ENCODE measurements around the gene LIN54.
"Not testable (repeated sequence)": the region's sequence is repeated elsewhere in the genome, so short reads cannot be mapped to it uniquely, and the experiment has no call there.

The LIN54 gene

GRCh38 chr4:83003044-83003791, 7.4 kb downstream of the LIN54 start:
- H3K4me1 ChIP-seq (ENCODE audit: control insufficient read depth, insufficient read depth, low read length); H3K9me3 ChIP-seq (ENCODE audit: control insufficient read depth, low read length); H3K4me3 ChIP-seq (ENCODE audit: low read length); H3K9ac ChIP-seq (ENCODE audit: low read length); H3K27me3 ChIP-seq (ENCODE audit: control insufficient read depth, insufficient read depth, low read length); H3K36me3 ChIP-seq (ENCODE audit: control insufficient read depth, insufficient read depth, low read length): not testable (repeated sequence)

- Histone ChIP-seq H3K9ac (ENCODE audit: low read length) (no peak overlapping the region), H3K27me3 (ENCODE audit: control insufficient read depth, insufficient read depth, low read length) (no peaks in the 10 kb centered on the region), H3K4me3 (ENCODE audit: low read length) (no peak overlapping the region), H3K36me3 (ENCODE audit: control insufficient read depth, insufficient read depth, low read length) (no peaks in the 10 kb centered on the region), H3K4me1 (ENCODE audit: control insufficient read depth, insufficient read depth, low read length) (no peaks in the 10 kb centered on the region), H3K9me3 (ENCODE audit: control insufficient read depth, low read length) (no peaks in the 10 kb centered on the region)
These were observed 8.3 kb downstream of the LIN54 start for GRCh38 chr4:83002329-83002728.

DNA sequence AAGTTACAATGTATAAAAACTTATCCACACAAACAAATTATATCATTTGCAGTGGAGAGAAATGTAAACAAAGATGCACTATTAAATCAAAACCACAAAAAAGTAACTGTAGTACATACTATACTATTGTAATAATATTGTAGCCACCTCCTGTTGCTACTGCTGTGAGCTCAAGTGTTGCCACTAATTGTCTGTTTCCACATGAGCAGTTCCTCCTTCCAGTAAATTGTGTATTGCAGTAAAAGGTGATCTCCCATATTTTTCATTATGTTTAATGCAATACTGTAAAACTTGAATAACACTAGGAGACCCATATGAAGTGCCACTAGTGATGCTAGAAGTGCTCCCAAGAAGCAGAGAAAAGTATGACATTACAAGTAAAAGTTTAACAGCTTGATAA, 11.7 kb downstream of the LIN54 start:
- Histone ChIP-seq H3K27me3 (ENCODE audit: control insufficient read depth, insufficient read depth, low read length) (no peaks in the 10 kb centered on the region), H3K4me3 (ENCODE audit: low read length) (no peak overlapping the region), H3K9me3 (ENCODE audit: control insufficient read depth, low read length) (no peaks in the 10 kb centered on the region), H3K9ac (ENCODE audit: low read length) (no peak overlapping the region), H3K36me3 (ENCODE audit: control insufficient read depth, insufficient read depth, low read length) (no peaks in the 10 kb centered on the region), H3K4me1 (ENCODE audit: control insufficient read depth, insufficient read depth, low read length) (no peaks in the 10 kb centered on the region)

DNA sequence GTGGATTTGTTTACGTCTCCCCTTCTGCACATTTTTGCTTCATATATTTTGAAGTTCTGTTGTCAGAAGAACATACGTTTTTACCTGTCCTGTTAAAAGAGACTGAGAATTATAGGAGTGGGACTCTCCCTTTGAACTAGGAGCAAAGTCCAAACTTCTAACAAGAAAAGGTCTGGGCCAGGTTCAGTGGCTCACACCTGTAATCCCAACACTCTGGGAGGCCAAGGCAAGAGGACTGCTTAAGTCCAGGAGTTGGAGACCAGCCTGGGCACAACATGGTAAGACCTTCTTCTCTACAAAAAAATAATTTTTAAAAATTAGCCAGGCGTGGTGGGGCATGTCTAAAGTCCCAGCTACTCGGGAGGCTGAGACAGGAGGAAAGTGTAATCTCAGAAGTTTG, 15.8 kb downstream of the LIN54 start:
- Histone ChIP-seq H3K9me3 (ENCODE audit: control insufficient read depth, low read length) (no peaks in the 10 kb centered on the region), H3K9ac (ENCODE audit: low read length) (no peak overlapping the region), H3K27me3 (ENCODE audit: control insufficient read depth, insufficient read depth, low read length) (no peaks in the 10 kb centered on the region), H3K4me1 (ENCODE audit: control insufficient read depth, insufficient read depth, low read length) (peaks cover 3% of the 10 kb centered on the region), H3K36me3 (ENCODE audit: control insufficient read depth, insufficient read depth, low read length) (no peaks in the 10 kb centered on the region), H3K4me3 (ENCODE audit: low read length) (no peak overlapping the region)

DNA sequence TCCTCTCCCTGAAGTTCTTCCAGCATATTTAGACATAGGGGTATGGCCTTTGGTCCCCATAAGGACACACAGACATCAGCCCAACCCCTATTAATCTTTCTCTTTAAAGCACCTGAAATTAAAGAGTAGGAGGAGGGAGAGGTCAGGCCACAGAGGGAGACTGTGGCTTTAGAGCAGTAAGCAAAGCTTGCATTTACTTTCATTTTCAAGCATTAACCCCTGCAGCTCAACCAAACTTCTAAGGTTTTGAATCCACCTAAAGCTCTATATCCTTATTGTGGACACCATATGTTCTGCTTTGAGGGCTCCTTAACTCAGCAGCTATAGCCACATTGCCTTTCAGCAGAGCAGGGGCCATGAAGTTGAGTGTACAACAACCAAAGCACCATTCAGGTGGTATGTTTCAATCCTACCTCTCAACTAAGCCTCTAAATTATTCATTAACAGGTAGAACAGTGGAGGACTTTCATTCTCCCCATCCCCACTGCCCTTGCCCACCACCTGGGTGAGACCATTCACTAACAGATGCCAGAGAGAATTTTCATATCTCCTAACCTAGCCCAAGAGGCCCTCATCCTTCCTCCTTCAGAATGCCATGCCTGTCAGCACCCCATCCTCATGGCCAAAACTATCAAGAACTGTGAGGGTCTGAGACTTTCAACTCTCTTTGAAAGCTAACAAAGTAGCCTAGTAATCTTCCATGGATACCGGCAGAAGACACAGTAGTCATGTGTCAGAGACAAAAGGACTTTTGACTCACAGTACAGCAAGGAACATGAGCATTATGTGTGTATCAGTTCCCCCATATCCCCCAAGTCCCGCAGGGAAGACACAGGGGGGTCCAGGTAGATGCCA, 20.8 kb downstream of the LIN54 start:
- Histone ChIP-seq H3K9ac (ENCODE audit: low read length) (peak overlapping the region; percentile 36), H3K27me3 (ENCODE audit: control insufficient read depth, insufficient read depth, low read length) (no peaks in the 10 kb centered on the region), H3K36me3 (ENCODE audit: control insufficient read depth, insufficient read depth, low read length) (no peaks in the 10 kb centered on the region), H3K9me3 (ENCODE audit: control insufficient read depth, low read length) (no peaks in the 10 kb centered on the region), H3K4me1 (ENCODE audit: control insufficient read depth, insufficient read depth, low read length) (peaks cover 8% of the 10 kb centered on the region), H3K4me3 (ENCODE audit: low read length) (no peak overlapping the region)

DNA sequence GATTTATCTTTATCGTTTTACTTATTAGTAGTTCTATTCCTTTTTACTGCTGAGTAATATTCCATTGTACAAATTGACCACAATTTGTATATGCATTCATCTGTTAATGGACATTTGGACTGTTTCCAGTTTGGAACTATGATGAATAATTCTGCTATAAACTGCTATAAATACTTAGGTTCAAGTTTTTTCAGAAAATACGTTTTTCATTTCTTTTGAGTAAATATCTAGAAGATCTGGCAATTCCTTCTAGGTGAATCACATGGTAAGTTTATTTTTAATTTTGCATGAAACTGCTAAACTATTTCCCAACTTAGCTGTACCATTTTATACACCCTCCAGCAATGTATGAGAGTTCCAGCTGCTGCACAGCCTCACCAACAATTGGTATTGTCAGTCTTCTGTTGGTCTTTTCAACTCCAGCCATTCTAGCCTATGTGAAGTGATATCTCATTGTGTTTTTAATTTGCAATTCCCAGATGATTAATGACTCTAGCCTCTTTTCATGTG, 22.2 kb downstream of the LIN54 start:
- Histone ChIP-seq H3K9ac (ENCODE audit: low read length) (no peak overlapping the region), H3K4me1 (ENCODE audit: control insufficient read depth, insufficient read depth, low read length) (peaks cover 8% of the 10 kb centered on the region), H3K27me3 (ENCODE audit: control insufficient read depth, insufficient read depth, low read length) (no peaks in the 10 kb centered on the region), H3K36me3 (ENCODE audit: control insufficient read depth, insufficient read depth, low read length) (no peaks in the 10 kb centered on the region), H3K9me3 (ENCODE audit: control insufficient read depth, low read length) (no peaks in the 10 kb centered on the region), H3K4me3 (ENCODE audit: low read length) (no peak overlapping the region)

GRCh38 chr4:82987519-82987918, 23.1 kb downstream of the LIN54 start:
- not testable (repeated sequence) for H3K9me3 ChIP-seq (ENCODE audit: control insufficient read depth, low read length); H3K4me1 ChIP-seq (ENCODE audit: control insufficient read depth, insufficient read depth, low read length); H3K4me3 ChIP-seq (ENCODE audit: low read length); H3K27me3 ChIP-seq (ENCODE audit: control insufficient read depth, insufficient read depth, low read length); H3K36me3 ChIP-seq (ENCODE audit: control insufficient read depth, insufficient read depth, low read length); H3K9ac ChIP-seq (ENCODE audit: low read length)

GRCh38 chr4:82984459-82984858, 26.2 kb downstream of the LIN54 start:
- Histone ChIP-seq H3K9ac (ENCODE audit: low read length) (no peak overlapping the region), H3K36me3 (ENCODE audit: control insufficient read depth, insufficient read depth, low read length) (no peaks in the 10 kb centered on the region), H3K9me3 (ENCODE audit: control insufficient read depth, low read length) (no peaks in the 10 kb centered on the region), H3K27me3 (ENCODE audit: control insufficient read depth, insufficient read depth, low read length) (no peaks in the 10 kb centered on the region), H3K4me1 (ENCODE audit: control insufficient read depth, insufficient read depth, low read length) (peaks cover 1% of the 10 kb centered on the region), H3K4me3 (ENCODE audit: low read length) (no peak overlapping the region)

GRCh38 chr4:82983444-82983843, 27.2 kb downstream of the LIN54 start:
- no peak overlapping the region for H3K9ac ChIP-seq (ENCODE audit: low read length)
- H3K4me1 ChIP-seq (ENCODE audit: control insufficient read depth, insufficient read depth, low read length) = no peaks in the 10 kb centered on the region
- H3K36me3 ChIP-seq (ENCODE audit: control insufficient read depth, insufficient read depth, low read length) = no peaks in the 10 kb centered on the region
- H3K27me3 ChIP-seq (ENCODE audit: control insufficient read depth, insufficient read depth, low read length) = no peaks in the 10 kb centered on the region
- no peaks in the 10 kb centered on the region for H3K9me3 ChIP-seq (ENCODE audit: control insufficient read depth, low read length)
- no peak overlapping the region for H3K4me3 ChIP-seq (ENCODE audit: low read length)

- Histone ChIP-seq H3K27me3 (ENCODE audit: control insufficient read depth, insufficient read depth, low read length) (no peaks in the 10 kb centered on the region), H3K4me1 (ENCODE audit: control insufficient read depth, insufficient read depth, low read length) (no peaks in the 10 kb centered on the region), H3K9ac (ENCODE audit: low read length) (no peak overlapping the region), H3K36me3 (ENCODE audit: control insufficient read depth, insufficient read depth, low read length) (no peaks in the 10 kb centered on the region), H3K4me3 (ENCODE audit: low read length) (no peak overlapping the region), H3K9me3 (ENCODE audit: control insufficient read depth, low read length) (no peaks in the 10 kb centered on the region)
These were observed 29.5 kb downstream of the LIN54 start for GRCh38 chr4:82981138-82981537.

DNA sequence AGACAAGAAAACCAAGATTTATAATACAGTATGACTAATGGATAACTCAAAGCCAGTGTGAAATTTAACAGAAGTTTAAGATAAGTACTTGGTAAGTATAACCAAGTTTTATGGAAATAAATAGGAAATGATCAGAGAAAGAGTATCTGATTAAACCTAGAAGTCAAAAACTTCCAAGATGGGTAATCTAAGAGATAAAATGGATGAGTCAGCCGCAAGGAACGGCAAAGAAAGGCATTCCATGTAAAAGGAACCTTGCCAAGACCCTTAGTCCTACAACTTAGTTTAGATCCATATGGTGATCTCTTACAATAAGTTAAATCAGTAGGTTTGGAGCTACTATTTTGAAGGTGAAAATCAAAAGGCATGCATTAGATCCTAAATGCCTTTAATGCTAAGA, 34.8 kb downstream of the LIN54 start:
- H3K9ac ChIP-seq (ENCODE audit: low read length) = no peak overlapping the region
- no peaks in the 10 kb centered on the region for H3K9me3 ChIP-seq (ENCODE audit: control insufficient read depth, low read length)
- H3K36me3 ChIP-seq (ENCODE audit: control insufficient read depth, insufficient read depth, low read length) = no peaks in the 10 kb centered on the region
- no peaks in the 10 kb centered on the region for H3K4me1 ChIP-seq (ENCODE audit: control insufficient read depth, insufficient read depth, low read length)
- no peaks in the 10 kb centered on the region for H3K27me3 ChIP-seq (ENCODE audit: control insufficient read depth, insufficient read depth, low read length)
- H3K4me3 ChIP-seq (ENCODE audit: low read length) = no peak overlapping the region

- no peak overlapping the region for H3K4me3 ChIP-seq (ENCODE audit: low read length)
These were observed 41.2 kb downstream of the LIN54 start for GRCh38 chr4:82969414-82969813.

More at GRCh38 chr4:82969414-82969813, 41.2 kb downstream of the LIN54 start:
- no peaks in the 10 kb centered on the region for H3K4me1 ChIP-seq (ENCODE audit: control insufficient read depth, insufficient read depth, low read length)
- H3K27me3 ChIP-seq (ENCODE audit: control insufficient read depth, insufficient read depth, low read length) = no peaks in the 10 kb centered on the region
- H3K9me3 ChIP-seq (ENCODE audit: control insufficient read depth, low read length) = no peaks in the 10 kb centered on the region
- no peak overlapping the region for H3K9ac ChIP-seq (ENCODE audit: low read length)
- H3K36me3 ChIP-seq (ENCODE audit: control insufficient read depth, insufficient read depth, low read length) = no peaks in the 10 kb centered on the region

Data from mucosa of stomach (tissue), 1 donor.